GM12878 (cell line): Measurements from ENCODE around the gene TMC2. TPM values are rescaled to one million over a fixed set of nuclear protein-coding genes. Genes with fewer than 3 reads are reported as not detected.

Source experiments
- ATAC-seq: fragments of 200-7000 bp; cut with Tn5 transposase; 3 replicates; pipeline ENCODE4 v1.9.1; 2020; ENCODE audit warnings: mild to moderate bottlenecking, moderate library complexity
- BruUV-seq: library from RNA; stranded (reverse); fragments of 400-500 nt; replicated peaks from 2 replicates; lab custom pipeline; 2021; lab: Mats Ljungman, UMichigan
- CTCF ChIA-PET: fragments of 300-600 bp; sonication (Branson Sonifier 250); formaldehyde crosslinking; extraction: SDS; loops from one replicate; lab custom pipeline; 2021; ENCODE audit warnings: inconsistent platforms; lab: Yijun Ruan, JAX
- POLR2A ChIA-PET: fragments of 350-600 bp; formaldehyde crosslinking; extraction: SDS; loops from one replicate; lab custom pipeline; 2021; ENCODE audit warnings: inconsistent platforms; lab: Charles Lee
- RAD21 ChIA-PET: fragments of 300-600 bp; sonication (Branson Sonifier 250); formaldehyde crosslinking; loops from one replicate; lab custom pipeline; 2023; ENCODE audit warnings: antibody characterized with exemption; ENCODE audit not compliant: unreplicated experiment; lab: Charles Lee
- SMC1A ChIA-PET: fragments of 300-600 bp; sonication (Branson Sonifier 250); formaldehyde crosslinking; loops from one replicate; lab custom pipeline; 2023; ENCODE audit not compliant: unreplicated experiment, uncharacterized antibody; lab: Charles Lee
- DNase-seq: peaks from one replicate; pipeline ENCODE4 v3.0.0-alpha.2; 2011; ENCODE audit warnings: low read depth, low spot score
- FAIRE-seq: peaks from 3 replicates; lab custom pipeline; 2011; peaks lifted over from hg19 to GRCh38; lab: Jason Lieb, UNC
- H2AFZ ChIP-seq: 2 replicates; pipeline ENCODE4 v1.6.0; 2011; ENCODE audit warnings: low read depth, low read length, control low read depth; ENCODE audit not compliant: control insufficient read depth
- H3K27ac ChIP-seq: 2 replicates; pipeline ENCODE4 v1.5.1; 2011; ENCODE audit warnings: control low read depth; ENCODE audit not compliant: control insufficient read depth, insufficient read depth
- H3K27me3 ChIP-seq, 2 experiments: replicated peaks in 1 of 2; 2 replicates each; pipeline versions ENCODE4 v1.6.0 to v1.6.1; 2011; ENCODE audit warnings: low read length in 1 of 2; ENCODE audit not compliant: control insufficient read depth in 2 of 2, insufficient read depth in 2 of 2
- H3K36me3 ChIP-seq, 2 experiments: 2 replicates each; pipeline ENCODE4 v1.5.1; 2011; ENCODE audit warnings: low read length in 1 of 2; ENCODE audit not compliant: control insufficient read depth in 2 of 2, insufficient read depth in 2 of 2
- H3K4me1 ChIP-seq: 2 replicates; pipeline ENCODE4 v1.6.1; 2011; ENCODE audit warnings: mild to moderate bottlenecking, low read length, moderate library complexity, mixed read lengths; ENCODE audit not compliant: control insufficient read depth, insufficient read depth
- H3K4me2 ChIP-seq: 2 replicates; pipeline ENCODE4 v1.6.0; 2011; ENCODE audit warnings: control low read depth; ENCODE audit not compliant: control insufficient read depth, insufficient read depth
- H3K4me3 ChIP-seq: fragments of 200-600 bp; sonication (generic); 2 replicates; pipeline ENCODE4 v1.5.1; 2016
- H3K79me2 ChIP-seq: 2 replicates; pipeline ENCODE4 v1.6.0; 2011; ENCODE audit warnings: low read length; ENCODE audit not compliant: control insufficient read depth, insufficient read depth
- H3K9ac ChIP-seq: 2 replicates; pipeline ENCODE4 v1.8.0; 2011; ENCODE audit warnings: low read length, control low read depth, mixed read lengths; ENCODE audit not compliant: control insufficient read depth, insufficient read depth
- H3K9me3 ChIP-seq: replicated peaks from 3 replicates; pipeline ENCODE4 v1.5.1; 2011; ENCODE audit warnings: mild to moderate bottlenecking, low read length; ENCODE audit not compliant: control insufficient read depth, insufficient read depth
- H4K20me1 ChIP-seq: 2 replicates; pipeline ENCODE4 v1.6.0; 2011; ENCODE audit not compliant: control insufficient read depth, insufficient read depth
- CHD1 ChIP-seq: IDR thresholded peaks from 2 replicates; pipeline ENCODE4 v1.6.1; 2012; ENCODE audit warnings: low read depth, low read length, improper control_type of control experiment
- E4F1 ChIP-seq: fragments of 450-650 bp; IDR thresholded peaks from 2 replicates; pipeline ENCODE4 v1.6.1; 2018; ENCODE audit warnings: borderline replicate concordance, mild to moderate bottlenecking; ENCODE audit not compliant: partially characterized antibody
- ESRRA ChIP-seq: IDR thresholded peaks from 2 replicates; pipeline ENCODE4 v1.6.1; 2012; ENCODE audit warnings: mild to moderate bottlenecking, low read length, improper control_type of control experiment
- IKZF1 ChIP-seq: fragments of 450-650 bp; conservative IDR thresholded peaks from 2 replicates; pipeline ENCODE4 v1.6.1; 2017; ENCODE audit warnings: antibody characterized with exemption, mild to moderate bottlenecking
- MLLT1 ChIP-seq: fragments of 450-650 bp; IDR thresholded peaks from 2 replicates; pipeline ENCODE4 v1.6.1; 2016; ENCODE audit warnings: mild to moderate bottlenecking
- NFYB ChIP-seq: IDR thresholded peaks from 2 replicates; pipeline ENCODE4 v1.6.1; 2011; ENCODE audit warnings: low read depth, mild to moderate bottlenecking, low read length, improper control_type of control experiment, moderate library complexity; ENCODE audit not compliant: insufficient read depth
- RB1 ChIP-seq: fragments of 450-650 bp; formaldehyde crosslinking; IDR thresholded peaks from 2 replicates; pipeline ENCODE4 v1.6.1; 2017; ENCODE audit warnings: mild to moderate bottlenecking, borderline replicate concordance
- REST ChIP-seq: IDR thresholded peaks from 2 replicates; pipeline ENCODE4 v1.6.1; 2012; ENCODE audit warnings: mild to moderate bottlenecking, low read depth, low read length
- RFX5 ChIP-seq: IDR thresholded peaks from 2 replicates; pipeline ENCODE4 v1.6.1; 2011; ENCODE audit warnings: low read depth, low read length, improper control_type of control experiment
- RUNX3 ChIP-seq: IDR thresholded peaks from 2 replicates; pipeline ENCODE4 v1.6.1; 2012; ENCODE audit warnings: low read length, inconsistent platforms
- TBL1XR1 ChIP-seq: IDR thresholded peaks from 2 replicates; pipeline ENCODE4 v1.6.1; 2012; ENCODE audit warnings: low read depth, low read length, improper control_type of control experiment
- ZBED1 ChIP-seq: IDR thresholded peaks from 2 replicates; pipeline ENCODE4 v1.6.1; 2016; ENCODE audit warnings: borderline replicate concordance
- ZSCAN29 ChIP-seq: fragments of 450-650 bp; IDR thresholded peaks from 2 replicates; pipeline ENCODE4 v1.6.1; 2017; ENCODE audit warnings: mild to moderate bottlenecking, moderate library complexity
- WGBS: methylation state at CpG from one replicate; pipeline ENCODE4 v1.1.6; 2016; ENCODE audit warnings: low lambda C conversion rate; ENCODE audit not compliant: insufficient replicate concordance, insufficient coverage; ENCODE audit errors: missing lambda C conversion rate; 5-methylcytosine and 5-hydroxymethylcytosine counted together
- in situ Hi-C: fragments of 300-500 bp; cut with MboI; formaldehyde crosslinking; loops from 9 replicates; pipeline ENCODE4 v1.14.3; 2018; ENCODE audit warnings: mixed read lengths
- intact Hi-C: fragments of 100-400 bp; cut with micrococcal nuclease; formaldehyde crosslinking; loops from one replicate; pipeline ENCODE4 v1.14.2; 2022; ENCODE audit not compliant: unreplicated experiment
- polyA plus RNA-seq, 11 experiments: library from polyadenylated mRNA; depleted of rRNA in 4 of 11; unstranded in 6 of 11; stranded (reverse) in 5 of 11; fragments of >200 nt; fragmentation: Nextera tagmentation in 4 of 11; fragmentation: Illumina TruSeq in 1 of 11; extraction: Ambion mirVana in 4 of 11; extraction: Trizol in 1 of 11; gene quantifications; 1 replicate in 1 of 11; 2 replicates in 10 of 11; pipeline versions ENCODE4 v1.2.1 to v1.2.3, GENCODE V29; 2011 to 2016; ENCODE audit warnings: inconsistent platforms in 2 of 11, missing spikeins in 2 of 11, low read depth in 1 of 11
- total RNA-seq, 4 experiments: library from RNA; depleted of rRNA in 3 of 4; stranded (reverse); fragments of >200 nt in 3 of 4; fragmentation: Illumina TruSeq in 1 of 4; extraction: Trizol in 1 of 4; gene quantifications; 2 replicates each; pipeline versions ENCODE4 v1.2.1 to v1.2.3, GENCODE V29; 2013 to 2021

TMC2 gene
- total and polyA plus RNA-seq, 10 of the 15 experiments (the other 5 are each of a cell fraction or from before 2014, with no cell fraction given), result 0.08 TPM; not detected in 9

- no peak for FAIRE-seq
- no TSS peak for BruUV-seq
- no peak overlapping the region for H3K27ac ChIP-seq
- no peak overlapping the region for H3K4me3 ChIP-seq
- POLR2A ChIA-PET, result no interaction called here
- DNase-seq, result no peak
- RAD21 ChIA-PET, result no interaction called here
- intact Hi-C loops, result no loop called here
- H3K4me2 ChIP-seq, result no peak overlapping the region
- H4K20me1 ChIP-seq, result no peaks in the 10 kb centered on the region
- no peaks in the 10 kb centered on the region for H3K4me1 ChIP-seq
- TF ChIP-seq REST, result no peak
- TF ChIP-seq NFYB, result no peak
- TF ChIP-seq MLLT1, result no peak
- no peak for TF ChIP-seq RUNX3
- no peak for TF ChIP-seq IKZF1
- TF ChIP-seq RB1, result no peak
- no peak for TF ChIP-seq ZBED1
- no peak for TF ChIP-seq ZSCAN29
- no peak for TF ChIP-seq ESRRA
- TF ChIP-seq TBL1XR1, result no peak
- no peak for TF ChIP-seq E4F1
- TF ChIP-seq RFX5, result no peak
- TF ChIP-seq CHD1, result no peak
- WGBS, result 45% methylated on average over 4 of the region's 4 CpGs
- no peaks in the 10 kb centered on the region for H3K79me2 ChIP-seq
- no peaks in the 10 kb centered on the region for H3K36me3 ChIP-seq
- in situ Hi-C loops, result no loop called here
- H3K9ac ChIP-seq, result no peak overlapping the region
- CTCF ChIA-PET, result interaction anchor here (1.1 kb wide), 1 partner anchor 8 kb away, joined by 3 read pairs; no protein-coding TSS in a partner anchor
- H3K27me3 ChIP-seq, result peaks cover 2 to 4% of the 10 kb centered on the region in 2 experiments; a peak in 3 of 4 replicates
- H2AFZ ChIP-seq, result no peak overlapping the region
- SMC1A ChIA-PET, result no interaction called here
- H3K9me3 ChIP-seq, result no peaks in the 10 kb centered on the region
- no peak for ATAC-seq
Observed at GRCh38 chr20:2518558-2518957, 17.8 kb upstream of the TMC2 start.
